Fibroblast of the conjunctiva (primary cell): ENCODE data around the gene LCP2.
A peak's percentile ranks its signal among the peaks of the same experiment; 100 is the strongest.
"Not testable (repeated sequence)": the region's sequence is repeated elsewhere in the genome, so short reads cannot be mapped to it uniquely, and the experiment has no call there.

Source experiments
- DNase-seq: peaks from one replicate; pipeline ENCODE4 v3.0.0-alpha.2; 2010; ENCODE audit warnings: low read depth

The LCP2 gene

DNA sequence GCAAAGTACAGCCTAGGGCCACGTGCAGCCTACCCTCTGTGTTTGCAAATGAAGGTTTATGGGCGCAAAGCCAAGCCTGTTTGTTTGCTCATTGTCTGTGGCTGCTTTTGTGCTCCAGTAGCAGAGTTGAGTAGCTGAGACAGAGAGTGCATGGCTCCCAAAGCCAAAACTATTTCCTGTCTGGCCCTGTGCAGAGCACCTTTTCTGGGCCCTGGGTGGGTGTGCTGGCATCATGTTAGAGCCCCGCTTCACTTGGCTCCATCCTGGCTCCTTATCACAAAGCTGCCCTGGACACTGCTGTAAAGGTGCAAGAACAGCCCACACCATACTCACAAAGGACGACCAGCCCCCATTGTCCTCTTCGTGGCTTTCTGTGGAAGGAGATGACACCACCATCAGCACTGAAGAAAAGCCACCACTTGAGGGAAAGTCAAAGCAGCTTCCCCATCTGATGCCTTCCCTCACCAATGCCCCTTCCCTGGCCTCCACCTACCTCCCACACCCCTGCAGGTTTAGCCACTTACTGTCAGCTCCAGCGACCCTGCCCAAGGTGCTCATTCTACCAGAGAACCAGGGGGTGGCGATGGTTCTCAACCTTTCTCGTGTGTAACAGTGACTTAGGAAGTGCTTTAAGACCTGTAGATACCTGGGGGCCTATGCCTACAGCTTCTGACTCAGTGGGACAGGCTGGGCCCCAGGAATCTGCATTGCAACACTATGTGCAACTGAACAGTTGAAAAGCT lies 23.4 kb downstream of the LCP2 start:
- DNase-seq, result no peak

DNA sequence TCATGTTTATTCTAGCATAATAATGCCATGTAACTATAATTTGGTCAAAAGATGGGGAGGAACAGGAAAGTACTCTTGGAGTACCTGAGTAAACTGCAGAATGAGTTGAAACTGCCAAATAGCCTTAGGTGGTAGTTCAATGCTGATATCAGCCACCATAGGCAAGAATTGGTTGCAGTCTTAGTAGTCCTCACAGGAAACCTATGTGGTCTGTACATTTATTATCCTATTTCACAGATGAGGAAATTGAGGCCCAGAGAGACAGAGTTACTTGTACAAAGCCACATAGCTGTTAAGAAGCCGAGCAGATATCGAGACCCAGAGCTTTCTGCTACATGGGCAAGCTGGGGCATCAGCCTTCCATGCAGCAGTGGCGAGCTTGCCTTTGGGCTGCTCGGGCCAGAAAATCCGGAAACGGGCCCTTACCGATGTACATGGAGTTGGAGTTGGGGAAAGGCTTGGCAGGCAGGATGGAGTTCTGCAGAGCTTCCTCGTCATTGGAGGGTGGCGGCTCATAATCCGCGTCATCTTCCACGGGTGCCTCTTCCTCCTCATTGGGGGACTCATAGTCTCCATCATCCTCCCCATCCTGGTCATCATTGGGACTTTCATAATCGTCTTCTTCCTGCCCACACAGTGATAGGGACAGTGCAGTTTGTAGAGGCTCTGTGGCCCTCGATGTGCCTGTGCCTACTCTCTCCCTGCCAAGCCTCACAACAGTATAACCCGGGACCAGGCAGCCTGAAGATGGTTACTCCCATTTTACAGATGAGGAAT lies 27.1 kb downstream of the LCP2 start:
- DNase-seq, result no peak

DNA sequence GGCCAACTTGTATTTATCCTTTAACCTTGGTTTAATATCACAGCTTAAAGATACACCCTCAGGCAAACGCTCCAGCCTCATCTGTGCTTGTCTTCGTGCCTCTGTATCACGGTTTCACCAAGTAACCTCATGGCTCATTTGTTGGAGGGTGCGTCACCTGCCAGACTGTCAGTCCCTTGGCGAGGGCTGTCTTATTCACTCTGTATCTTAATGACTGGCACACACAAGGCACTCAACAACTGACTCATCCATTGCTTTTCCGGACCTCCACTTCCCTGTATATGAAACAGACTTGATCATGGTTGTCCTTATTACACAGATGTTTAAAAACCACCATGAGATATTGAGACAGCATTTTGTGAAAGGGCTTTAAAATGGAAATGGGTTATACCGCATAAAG lies 28.0 kb downstream of the LCP2 start:
- DNase-seq, result no peak

DNA sequence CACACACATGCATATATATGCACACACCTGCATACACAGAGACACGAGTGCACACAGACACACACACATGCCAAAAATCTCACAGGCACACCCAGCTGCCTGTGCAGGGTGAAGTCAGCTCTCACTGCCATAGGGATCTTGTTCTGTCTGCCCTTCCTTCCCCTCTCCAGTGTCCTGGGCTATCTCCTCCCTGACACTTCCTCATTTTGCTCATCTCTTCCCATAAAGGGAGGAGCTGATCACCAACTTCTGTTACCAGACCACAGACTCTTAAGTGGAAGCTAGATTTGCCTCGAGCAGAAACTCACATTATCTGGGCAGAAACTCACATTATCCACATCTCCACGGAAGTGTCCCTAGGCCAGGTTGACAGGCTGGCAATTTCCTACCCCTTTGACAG lies 28.7 kb downstream of the LCP2 start:
- DNase-seq, result no peak

DNA sequence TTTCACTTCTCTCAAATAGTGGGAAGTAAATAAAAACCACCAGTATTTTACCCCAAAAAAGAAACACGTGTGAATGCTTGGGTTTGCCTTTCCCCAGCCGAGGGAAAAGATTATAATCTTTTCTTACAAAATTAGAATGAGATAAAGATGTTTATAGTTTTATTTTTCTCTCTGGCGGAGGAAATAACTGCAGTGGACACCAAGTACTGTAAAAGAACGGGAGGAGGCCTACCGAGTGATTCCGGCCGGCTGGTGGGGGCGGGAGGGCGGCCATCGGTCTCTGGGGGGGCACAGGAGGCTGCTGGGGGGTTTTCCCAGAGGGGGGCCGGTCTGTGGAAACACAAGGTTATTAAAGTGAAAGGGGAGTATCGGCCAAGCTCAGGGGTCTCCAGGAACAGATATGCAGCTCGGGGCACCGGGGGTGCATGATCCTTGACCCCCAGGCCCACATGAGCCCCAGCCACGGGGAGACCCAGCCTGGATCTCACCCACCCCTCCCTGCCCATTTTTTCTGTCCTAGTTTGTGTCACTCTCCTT lies 29.4 kb downstream of the LCP2 start:
- DNase-seq, result no peak

DNA sequence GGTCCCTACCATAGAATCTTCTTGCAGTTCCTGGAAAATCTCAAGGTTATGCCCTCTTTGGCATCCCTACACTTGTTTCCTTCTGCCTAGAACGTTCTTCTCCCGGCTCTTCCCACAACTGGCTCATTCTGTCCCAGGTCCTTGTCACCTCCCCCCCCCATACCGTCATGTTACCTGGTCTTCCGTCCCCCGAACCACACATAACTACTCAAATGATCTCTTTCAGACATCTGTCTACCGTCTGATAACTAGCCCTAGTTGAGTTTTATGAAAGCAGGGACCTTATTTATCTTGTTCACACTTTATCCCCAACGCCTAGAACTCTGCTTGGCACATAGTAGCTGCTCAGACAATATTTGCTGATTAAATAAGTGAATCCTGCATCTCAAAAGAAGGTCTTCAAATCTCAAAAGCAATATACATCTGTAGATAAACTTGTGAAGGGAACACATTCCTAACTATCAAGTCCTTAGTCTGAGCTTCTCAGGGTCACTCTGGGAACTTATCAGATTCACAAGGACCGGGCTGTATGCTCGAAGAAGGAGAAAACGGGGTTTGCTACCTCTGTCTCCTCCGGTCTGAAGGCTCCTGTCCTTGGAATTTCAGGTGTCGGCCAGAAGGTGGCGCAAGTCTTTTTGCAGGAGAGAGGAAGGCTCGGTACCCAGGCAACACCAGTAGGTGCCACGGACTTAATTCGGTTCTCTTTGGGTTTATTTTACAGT lies 30.0 kb downstream of the LCP2 start:
- DNase-seq, result peak; percentile 69

DNA sequence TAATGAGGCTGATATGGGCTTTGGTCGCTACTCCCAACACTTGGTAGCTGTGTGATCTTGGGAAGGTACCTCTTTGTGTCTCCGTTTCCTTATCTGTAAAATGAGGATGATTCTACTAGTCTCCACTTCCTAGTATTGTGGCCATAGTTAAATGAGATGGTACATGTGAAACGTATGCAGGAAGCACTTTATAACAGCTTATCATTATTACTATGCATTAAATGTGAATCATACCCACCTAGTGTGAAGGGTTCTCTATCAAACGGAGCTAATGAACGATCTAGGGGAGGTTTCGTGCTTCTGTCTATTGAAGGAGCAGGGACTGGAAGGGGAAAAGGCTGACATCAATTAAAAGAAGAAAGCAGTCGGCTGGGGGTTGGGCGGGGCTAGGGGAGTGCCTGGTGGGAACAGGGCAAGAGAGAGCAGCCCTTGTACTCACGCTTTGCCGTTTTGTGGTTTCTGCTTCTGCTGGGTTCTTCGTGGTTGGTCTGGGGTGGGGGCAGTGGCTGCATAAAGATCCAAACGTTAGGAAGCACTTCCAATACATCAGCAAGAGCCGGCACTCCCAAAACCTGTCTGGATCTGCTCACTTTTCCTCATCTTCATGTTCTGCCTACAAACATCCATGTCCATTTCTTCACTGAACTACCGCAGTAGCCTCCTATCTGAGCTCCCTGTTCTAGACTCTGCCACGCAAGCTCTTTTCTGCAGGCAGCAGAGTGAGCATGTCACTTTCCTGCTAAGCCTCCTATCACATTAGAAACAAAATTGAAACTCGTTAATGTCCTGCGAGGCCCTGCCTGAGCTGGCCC lies 30.8 kb downstream of the LCP2 start:
- DNase-seq, result no peak

DNA sequence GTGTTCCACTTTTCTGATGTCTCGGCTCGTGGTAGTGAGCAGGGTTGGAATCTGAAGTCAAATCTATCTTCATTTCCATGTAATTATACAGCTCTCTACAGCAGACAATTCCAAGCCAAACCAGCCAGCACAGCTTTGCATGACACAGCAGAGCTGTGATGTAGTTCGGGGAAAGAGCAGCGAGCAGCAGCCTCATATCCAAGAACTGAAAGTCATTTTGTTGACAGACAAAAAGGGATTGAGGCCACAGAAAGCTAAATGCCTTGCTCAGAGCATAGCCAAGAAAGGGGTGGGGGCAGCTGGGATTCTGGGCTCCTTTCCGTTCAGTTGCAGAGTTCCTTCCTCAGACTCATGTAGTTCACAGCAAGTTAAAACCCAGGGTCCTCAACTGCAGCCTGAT lies 32.1 kb downstream of the LCP2 start:
- no peak for DNase-seq

DNA sequence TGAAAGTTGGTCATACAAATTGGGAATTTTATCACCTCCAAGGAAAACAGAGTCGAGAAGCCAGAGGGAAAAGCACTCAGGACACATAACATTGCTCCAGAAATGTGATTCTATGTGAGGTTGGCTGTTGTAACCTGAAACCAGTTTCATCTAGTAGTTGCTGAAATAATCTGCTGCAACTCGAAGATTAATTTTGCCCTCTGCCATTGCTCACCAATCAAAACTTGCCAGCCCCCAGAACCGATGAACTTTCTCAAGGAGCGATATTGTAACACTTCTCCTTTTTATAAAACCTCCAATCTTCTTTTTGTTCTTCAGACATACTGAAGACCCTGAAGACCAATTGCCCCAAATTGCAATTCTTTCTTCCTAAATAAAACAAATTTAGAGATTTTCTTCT lies 33.7 kb downstream of the LCP2 start:
- DNase-seq, result no peak

DNA sequence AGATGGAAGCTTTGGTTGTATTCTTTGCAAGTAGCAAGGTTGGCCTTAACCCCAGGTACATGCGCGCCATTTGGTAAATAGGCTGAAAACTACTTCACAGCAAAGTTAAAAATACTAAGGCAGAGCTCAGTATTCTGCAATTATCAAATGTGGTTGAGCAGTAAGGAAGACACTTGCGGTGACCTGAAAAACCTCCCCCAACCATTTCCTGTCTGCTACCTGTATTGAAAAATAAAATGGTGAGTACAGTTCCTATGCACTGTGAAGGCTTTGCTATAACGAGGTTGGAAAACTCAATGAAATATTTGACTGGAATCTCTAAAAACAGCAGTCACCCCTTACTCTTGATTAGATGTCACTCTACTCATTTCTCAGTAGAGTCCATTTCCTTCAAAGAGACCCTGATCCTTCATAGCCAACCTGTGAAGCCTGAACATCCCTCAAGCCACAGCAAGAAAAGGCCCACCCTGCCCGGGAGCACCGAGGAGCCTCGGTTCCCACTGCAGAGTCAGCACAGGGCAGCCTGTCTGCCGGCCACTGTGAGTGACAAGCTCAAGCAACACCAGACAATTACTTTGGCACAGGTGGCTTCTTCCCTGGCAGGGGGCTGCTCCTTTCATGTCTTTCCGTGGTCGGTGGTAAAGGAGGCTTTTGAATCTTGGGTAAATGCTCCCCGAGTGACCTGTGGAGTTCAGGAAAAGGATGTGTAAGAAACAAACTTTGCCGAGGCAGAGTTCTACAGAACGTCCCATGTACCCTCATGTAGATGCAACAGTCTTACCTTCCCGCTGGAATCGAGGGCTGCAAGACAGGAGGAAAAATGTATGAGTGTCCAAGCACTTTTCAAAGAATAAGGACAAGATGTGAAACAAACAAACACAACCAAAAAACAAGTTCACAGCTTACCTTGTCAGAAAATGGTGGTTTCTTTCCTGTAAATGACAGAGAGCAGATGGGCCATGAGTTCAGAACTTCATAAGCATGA lies 35.2 kb downstream of the LCP2 start:
- no peak for DNase-seq

DNA sequence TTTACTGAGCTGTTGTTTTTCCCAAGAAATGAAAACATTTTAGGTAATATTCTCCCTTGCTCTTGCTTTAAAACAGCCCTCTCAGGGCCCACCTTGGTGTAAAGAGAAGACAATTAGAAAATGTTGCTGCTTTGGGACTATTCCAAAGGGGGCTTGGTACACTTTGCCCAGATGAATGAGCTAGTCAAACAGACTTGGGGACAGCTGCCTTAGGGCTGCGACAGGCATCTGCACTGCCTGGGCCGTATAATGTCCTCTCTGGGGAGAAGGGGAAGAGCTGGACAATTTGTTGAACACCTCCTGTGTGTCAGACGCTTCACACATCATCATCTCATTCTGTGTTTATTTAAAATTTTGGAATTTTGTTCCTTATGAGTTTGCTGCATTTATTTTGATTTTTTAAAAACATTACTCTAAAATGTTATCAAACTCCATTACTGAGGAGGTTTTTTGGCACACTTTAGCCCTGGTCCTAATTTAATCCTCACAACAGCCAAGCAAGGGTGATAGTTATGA lies 36.0 kb downstream of the LCP2 start:
- no peak for DNase-seq

DNA sequence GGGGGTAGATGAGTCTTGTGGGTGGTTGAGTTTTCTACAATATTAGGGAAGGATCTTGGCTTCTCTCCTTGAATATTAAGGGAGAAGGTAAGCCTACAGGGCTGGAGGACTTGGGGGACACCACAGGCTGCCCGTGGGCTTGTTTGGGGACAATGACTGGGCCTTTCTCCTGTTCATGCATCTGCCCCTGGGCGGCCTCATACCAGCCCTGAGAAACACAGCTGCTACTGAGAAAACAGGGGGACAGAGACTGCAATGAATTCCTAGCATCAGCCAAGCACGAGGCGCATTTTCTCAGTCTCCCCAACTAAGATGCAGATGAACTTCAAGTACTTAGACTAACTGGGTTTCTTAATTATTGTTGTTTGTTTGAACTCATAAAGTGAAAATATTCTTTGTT lies 40.2 kb downstream of the LCP2 start:
- no peak for DNase-seq

DNA sequence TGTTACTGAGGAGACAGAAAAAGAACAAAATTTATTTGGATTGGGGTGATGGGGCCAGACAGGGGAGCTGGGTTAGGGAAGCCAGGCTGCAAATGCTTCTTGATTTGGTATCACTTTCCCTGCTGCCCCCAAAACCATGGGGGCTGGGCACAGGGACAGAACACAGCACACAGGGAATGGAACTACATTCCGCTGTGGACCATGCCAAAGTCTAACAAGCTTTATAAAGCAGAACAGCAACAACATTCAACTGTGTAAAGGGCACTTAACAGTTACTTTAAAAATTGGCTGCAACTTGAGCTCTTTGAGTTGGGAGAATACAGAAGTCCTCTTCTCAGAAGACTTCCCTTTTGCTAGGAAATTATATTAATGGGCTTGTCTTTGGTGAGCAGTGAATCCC lies 41.0 kb downstream of the LCP2 start:
- no peak for DNase-seq

DNA sequence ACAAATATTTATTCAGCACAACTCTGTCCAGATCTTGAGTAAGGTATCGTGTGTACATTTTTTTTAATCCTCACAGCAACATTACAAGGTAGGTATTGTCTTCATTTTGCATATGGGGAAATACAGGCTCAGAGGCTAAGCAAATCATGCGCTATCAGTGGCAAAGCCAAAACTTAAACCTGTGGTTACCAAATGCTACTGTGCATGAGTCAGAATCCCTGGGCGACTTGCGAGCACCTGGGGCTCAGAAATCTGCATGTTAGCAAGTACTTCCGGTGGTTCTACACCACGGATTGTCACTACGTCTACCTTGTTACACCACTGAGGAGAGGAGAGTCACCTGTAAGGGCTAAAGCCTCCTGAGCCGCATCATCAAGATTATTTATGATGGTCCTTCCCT lies 43.5 kb downstream of the LCP2 start:
- no peak for DNase-seq

DNA sequence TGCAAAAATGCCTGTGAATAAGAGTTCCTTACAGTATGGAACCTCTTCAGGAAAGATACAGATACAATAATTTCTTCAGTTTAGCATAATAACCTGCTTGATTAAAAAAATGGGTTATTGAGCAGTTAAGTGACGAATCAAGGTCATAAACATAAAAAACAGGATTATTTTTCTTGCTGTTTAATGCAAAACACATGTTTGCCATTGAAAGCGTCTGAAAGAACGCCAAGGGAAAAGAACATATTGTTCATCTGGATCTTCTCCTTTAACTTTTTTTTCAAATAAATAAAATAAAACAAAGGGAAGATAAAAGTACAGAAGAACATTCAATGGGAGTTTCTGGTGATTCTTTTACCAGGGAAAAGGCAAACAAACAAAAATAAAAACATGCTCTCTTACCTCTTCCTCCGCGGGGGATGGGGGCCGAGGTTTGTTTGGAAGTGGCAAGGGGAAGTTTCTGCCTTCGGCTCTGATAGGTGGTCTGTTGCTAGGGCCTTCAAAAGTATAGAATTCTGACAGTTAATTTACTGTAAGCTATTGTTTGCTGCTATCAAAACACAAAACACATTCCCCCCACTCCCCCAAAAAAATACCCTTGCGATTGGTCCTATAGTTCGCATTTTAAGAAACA lies 44.7 kb downstream of the LCP2 start:
- DNase-seq, result peak; percentile 38

DNA sequence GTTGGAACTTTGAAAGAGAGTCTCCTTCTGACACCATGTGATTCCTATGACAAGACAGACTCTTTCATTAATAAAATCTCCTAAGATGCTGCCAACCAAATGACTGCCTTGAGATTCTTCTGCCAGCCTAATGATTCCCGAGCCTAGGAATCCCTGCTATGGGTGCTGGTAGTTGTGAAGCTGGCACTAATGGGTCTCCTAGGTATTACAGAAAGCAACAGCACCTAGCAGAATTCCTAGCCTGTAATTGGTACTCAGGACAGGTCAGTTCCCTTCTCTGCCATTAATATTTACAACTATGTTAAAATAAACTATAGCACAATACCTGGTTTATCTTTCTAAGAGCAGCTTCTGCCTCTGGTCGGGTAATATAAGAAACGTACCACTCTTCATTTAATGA lies 45.5 kb downstream of the LCP2 start:
- DNase-seq, result no peak

DNA sequence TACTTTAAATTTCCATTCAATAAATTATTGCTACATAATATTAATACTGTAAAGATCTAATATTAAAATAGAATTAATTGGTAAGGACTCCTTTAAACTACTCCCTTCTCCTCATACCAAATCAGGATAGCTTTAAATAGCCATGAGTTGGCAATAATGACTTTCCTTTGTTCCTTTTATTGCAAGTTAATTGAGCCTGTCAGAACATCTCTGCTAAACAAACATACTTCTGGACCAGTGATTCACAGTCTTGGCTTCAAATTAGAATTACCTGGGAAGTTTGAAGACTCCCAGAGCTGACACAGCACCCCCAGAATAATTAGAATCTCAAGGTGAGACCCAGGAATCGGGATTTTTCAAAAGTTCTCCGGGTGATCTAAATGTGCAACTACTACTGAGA lies 46.1 kb downstream of the LCP2 start:
- no peak for DNase-seq

DNA sequence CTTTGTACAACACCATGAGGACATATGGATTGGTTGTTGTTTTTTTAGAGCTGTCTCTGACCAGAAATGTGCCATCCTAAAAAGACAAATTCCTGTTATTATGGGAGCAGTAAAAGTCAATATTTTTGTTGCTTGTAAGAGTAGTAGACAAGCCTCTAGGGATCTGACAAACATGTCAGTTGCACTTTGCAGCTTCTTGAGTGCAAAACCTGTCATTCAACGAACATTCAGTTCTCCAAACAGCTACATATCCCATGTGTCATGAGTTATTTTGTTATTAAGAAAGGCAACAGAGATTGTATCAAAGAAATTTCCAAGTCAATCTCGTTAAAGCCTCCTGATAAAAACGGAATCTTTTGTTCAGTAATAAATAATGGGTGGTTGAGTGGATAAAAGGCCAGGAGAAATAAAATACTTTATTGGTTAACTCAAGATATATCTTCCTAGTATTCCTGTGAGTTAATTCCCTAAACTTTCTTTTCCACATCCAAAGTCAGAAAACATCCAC lies 46.7 kb downstream of the LCP2 start:
- DNase-seq, result no peak

DNA sequence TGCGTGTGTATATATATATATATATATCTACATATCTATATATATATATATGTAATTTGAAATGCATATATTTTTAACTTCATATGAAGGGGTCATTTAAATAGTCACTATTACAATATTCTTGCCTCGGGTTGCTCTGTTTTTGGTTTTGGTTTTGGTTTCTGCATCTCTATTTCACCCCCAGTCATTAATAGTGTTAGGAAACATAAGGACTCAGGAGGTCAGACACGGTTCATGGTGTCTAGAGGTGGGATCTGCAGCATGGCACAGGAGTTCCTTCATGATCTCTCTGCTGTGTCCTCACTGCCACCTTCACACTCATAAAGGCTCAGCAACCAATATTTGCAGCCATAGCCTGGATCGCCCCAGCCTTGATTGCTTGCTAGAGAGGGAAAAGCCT lies 48.2 kb downstream of the LCP2 start:
- no peak for DNase-seq

DNA sequence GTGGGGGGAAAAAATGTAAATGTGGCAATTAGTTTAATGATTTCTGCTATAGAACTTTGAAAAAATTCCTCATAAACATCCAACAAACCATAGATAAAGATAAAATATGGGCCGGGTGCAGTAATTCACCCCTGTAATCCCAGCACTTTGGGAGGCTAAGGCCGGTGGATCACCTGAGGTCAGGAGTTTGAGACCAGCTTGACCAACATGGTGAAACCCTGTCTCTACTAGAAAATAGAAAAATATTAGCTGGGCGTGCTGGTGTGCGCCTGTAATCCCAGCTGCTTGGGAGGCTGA lies 48.7 kb downstream of the LCP2 start:
- DNase-seq, result not testable (repeated sequence)
